Mesenchymal stem cell (in vitro differentiated cells and primary cell): ENCODE data around the gene NEU4.

Experiments
- DNase-seq: peaks from one replicate; pipeline ENCODE4 v3.0.0-alpha.2; 2013
- H2AFZ ChIP-seq: one replicate; pipeline ENCODE4 v1.6.1; 2013; ENCODE audit warnings: low read depth, mild to moderate bottlenecking, control low read depth, inconsistent platforms, low read length, moderate library complexity
- H2AK5ac ChIP-seq: 2 replicates; pipeline ENCODE4 v1.6.1; 2013; ENCODE audit warnings: low read length, moderate library complexity, mild to moderate bottlenecking, inconsistent platforms; ENCODE audit not compliant: severe bottlenecking
- H2BK120ac ChIP-seq: one replicate; pipeline ENCODE4 v1.6.1; 2013; ENCODE audit warnings: low read depth, mild to moderate bottlenecking, inconsistent platforms, low read length, moderate library complexity
- H2BK12ac ChIP-seq, 2 experiments: one replicate each; pipeline ENCODE4 v1.6.1; 2013; ENCODE audit warnings: inconsistent platforms in 2 of 2, low read length in 2 of 2, mild to moderate bottlenecking in 2 of 2, moderate library complexity in 2 of 2, control low read depth in 1 of 2
- H2BK15ac ChIP-seq: one replicate; pipeline ENCODE4 v1.6.1; 2013; ENCODE audit warnings: mild to moderate bottlenecking, low read depth, inconsistent platforms; ENCODE audit not compliant: poor library complexity, severe bottlenecking
- H2BK5ac ChIP-seq: 2 replicates; pipeline ENCODE4 v1.6.1; 2013; ENCODE audit warnings: low read depth, mild to moderate bottlenecking, low read length, control low read depth, inconsistent platforms; ENCODE audit not compliant: poor library complexity, severe bottlenecking
- H3K14ac ChIP-seq, 2 experiments: one replicate each; pipeline ENCODE4 v1.6.1; 2013; ENCODE audit warnings: inconsistent platforms in 2 of 2, low read length in 2 of 2, control low read depth in 1 of 2, mild to moderate bottlenecking in 1 of 2, moderate library complexity in 1 of 2
- H3K18ac ChIP-seq, 2 experiments: one replicate each; pipeline ENCODE4 v1.6.1; 2013; ENCODE audit warnings: inconsistent platforms in 2 of 2, low read length in 2 of 2, control low read depth in 1 of 2, low read depth in 1 of 2, mild to moderate bottlenecking in 1 of 2
- H3K23ac ChIP-seq, 2 experiments: one replicate each; pipeline ENCODE4 v1.6.1; 2013; ENCODE audit warnings: inconsistent platforms in 2 of 2, low read length in 2 of 2, mild to moderate bottlenecking in 2 of 2, moderate library complexity in 2 of 2, control low read depth in 1 of 2
- H3K27ac ChIP-seq: 2 replicates; pipeline ENCODE4 v1.5.1; 2013; ENCODE audit warnings: mild to moderate bottlenecking, moderate library complexity, low read length, control low read depth, inconsistent platforms; ENCODE audit not compliant: poor library complexity, severe bottlenecking
- H3K27me3 ChIP-seq, 2 experiments: 2 replicates each; pipeline versions ENCODE4 v1.6.1 to v1.7.0; 2013; ENCODE audit warnings: low read length in 2 of 2, mild to moderate bottlenecking in 2 of 2, moderate library complexity in 2 of 2, control low read depth in 1 of 2, inconsistent platforms in 1 of 2; ENCODE audit not compliant: control insufficient read depth in 1 of 2, insufficient read depth in 1 of 2
- H3K36me3 ChIP-seq, 2 experiments: 2 replicates each; pipeline versions ENCODE4 v1.6.1 to v1.7.0; 2013; ENCODE audit warnings: low read length in 2 of 2, control low read depth in 1 of 2, inconsistent platforms in 1 of 2, low read depth in 1 of 2, mild to moderate bottlenecking in 1 of 2; ENCODE audit not compliant: insufficient read depth in 2 of 2, control insufficient read depth in 1 of 2
- H3K4ac ChIP-seq, 2 experiments: one replicate each; pipeline ENCODE4 v1.6.1; 2013; ENCODE audit warnings: inconsistent platforms in 2 of 2, low read length in 2 of 2, mild to moderate bottlenecking in 2 of 2, moderate library complexity in 2 of 2, control low read depth in 1 of 2, low read depth in 1 of 2
- H3K4me1 ChIP-seq: 2 replicates; pipeline ENCODE4 v1.6.1; 2013; ENCODE audit warnings: low read depth, low read length, control low read depth; ENCODE audit not compliant: control insufficient read depth, insufficient read depth
- H3K4me2 ChIP-seq: 2 replicates; pipeline ENCODE4 v1.6.1; 2013; ENCODE audit warnings: low read length, mild to moderate bottlenecking, inconsistent platforms; ENCODE audit not compliant: poor library complexity, severe bottlenecking
- H3K4me3 ChIP-seq, 2 experiments: 2 replicates each; pipeline versions ENCODE4 v1.5.1 to v1.7.0; 2013; ENCODE audit warnings: low read length in 2 of 2, mild to moderate bottlenecking in 2 of 2, control low read depth in 1 of 2, low read depth in 1 of 2; ENCODE audit not compliant: insufficient read depth in 1 of 2
- H3K79me1 ChIP-seq: replicated peaks from 2 replicates; pipeline ENCODE4 v1.6.1; 2013; ENCODE audit warnings: mild to moderate bottlenecking, control low read depth, low read length, inconsistent platforms; ENCODE audit not compliant: poor library complexity, severe bottlenecking
- H3K9ac ChIP-seq: 2 replicates; pipeline ENCODE4 v1.7.0; 2013; ENCODE audit warnings: mild to moderate bottlenecking, low read length, moderate library complexity
- H3K9me3 ChIP-seq: 2 replicates; pipeline ENCODE4 v1.7.0; 2013; ENCODE audit warnings: mild to moderate bottlenecking, low read length; ENCODE audit not compliant: control insufficient read depth
- H4K8ac ChIP-seq: one replicate; pipeline ENCODE4 v1.6.1; 2013; ENCODE audit warnings: inconsistent platforms, mild to moderate bottlenecking, low read length, moderate library complexity
- H4K91ac ChIP-seq: one replicate; pipeline ENCODE4 v1.6.1; 2013; ENCODE audit warnings: mild to moderate bottlenecking, low read length, inconsistent platforms
- WGBS: methylation state at CpG from one replicate; pipeline ENCODE4 v1.1.7; 2013; ENCODE audit warnings: mixed read lengths; 5-methylcytosine and 5-hydroxymethylcytosine counted together

NEU4 gene

GRCh38 chr2:241855888-241856422 is 47.0 kb downstream of the NEU4 start:
- Histone ChIP-seq H3K4me3 (no peak overlapping the region), H3K9me3 (no peaks in the 10 kb centered on the region), H3K18ac (no peak overlapping the region), H3K4me2 (no peak overlapping the region), H3K27me3 (peaks cover 0 to 43% of the 10 kb centered on the region in 2 experiments), H2AFZ (no peak overlapping the region), H2AK5ac (no peak overlapping the region), H2BK5ac (no peak overlapping the region), H2BK15ac (no peak overlapping the region), H3K36me3 (no peaks in the 10 kb centered on the region), H4K8ac (no peak overlapping the region), H3K79me1 (no peaks in the 10 kb centered on the region), H3K4me1 (peaks cover 15% of the 10 kb centered on the region), H3K14ac (no peak overlapping the region), H2BK120ac (no peak overlapping the region), H3K23ac (no peak overlapping the region), H3K27ac (no peak overlapping the region), H3K4ac (no peak overlapping the region), H2BK12ac (no peak overlapping the region), H4K91ac (no peak overlapping the region), H3K9ac (no peak overlapping the region)
- DNase-seq: no peak
- 77% methylated on average over 20 of the region's 20 CpGs for WGBS

DNA sequence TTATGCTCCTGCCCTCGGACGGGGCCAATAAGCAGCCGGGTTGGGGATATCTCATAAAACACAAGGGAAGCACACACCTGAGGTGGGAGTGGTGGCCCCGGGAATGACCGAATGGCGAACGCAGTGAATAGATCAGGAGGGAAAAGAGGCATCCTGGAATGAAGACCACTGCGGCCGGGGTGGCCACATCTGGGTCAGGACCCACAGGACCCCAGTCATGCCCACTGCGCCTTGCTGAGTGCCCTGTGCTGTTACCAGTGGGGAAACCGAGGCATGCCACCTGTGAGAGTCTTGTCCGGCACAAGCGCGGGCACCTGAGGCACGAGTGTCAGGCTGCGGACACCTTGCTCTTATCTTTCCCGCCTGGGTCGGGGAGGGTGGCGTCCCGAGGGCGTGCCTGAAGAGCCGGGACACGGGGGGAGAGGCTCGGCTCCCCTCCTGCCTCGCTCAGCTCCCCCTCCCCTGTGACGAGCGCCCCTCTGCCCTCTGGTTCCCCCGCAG is 48.1 kb downstream of the NEU4 start:
- Histone ChIP-seq H2AK5ac (no peak overlapping the region), H2AFZ (no peak overlapping the region), H3K9me3 (no peaks in the 10 kb centered on the region), H3K4me3 (no peak overlapping the region), H3K9ac (no peak overlapping the region), H3K4me2 (no peak overlapping the region), H3K14ac (no peak overlapping the region), H2BK120ac (no peak overlapping the region), H4K8ac (no peak overlapping the region), H2BK5ac (no peak overlapping the region), H3K79me1 (no peaks in the 10 kb centered on the region), H2BK12ac (no peak overlapping the region), H3K23ac (no peak overlapping the region), H2BK15ac (no peak overlapping the region), H4K91ac (no peak overlapping the region), H3K27me3 (peaks cover 0 to 49% of the 10 kb centered on the region in 2 experiments), H3K4ac (no peak overlapping the region), H3K36me3 (no peaks in the 10 kb centered on the region), H3K18ac (no peak overlapping the region), H3K4me1 (peaks cover 13% of the 10 kb centered on the region), H3K27ac (no peak overlapping the region)
- 87% methylated on average over 27 of the region's 28 CpGs for WGBS
- no peak for DNase-seq

DNA sequence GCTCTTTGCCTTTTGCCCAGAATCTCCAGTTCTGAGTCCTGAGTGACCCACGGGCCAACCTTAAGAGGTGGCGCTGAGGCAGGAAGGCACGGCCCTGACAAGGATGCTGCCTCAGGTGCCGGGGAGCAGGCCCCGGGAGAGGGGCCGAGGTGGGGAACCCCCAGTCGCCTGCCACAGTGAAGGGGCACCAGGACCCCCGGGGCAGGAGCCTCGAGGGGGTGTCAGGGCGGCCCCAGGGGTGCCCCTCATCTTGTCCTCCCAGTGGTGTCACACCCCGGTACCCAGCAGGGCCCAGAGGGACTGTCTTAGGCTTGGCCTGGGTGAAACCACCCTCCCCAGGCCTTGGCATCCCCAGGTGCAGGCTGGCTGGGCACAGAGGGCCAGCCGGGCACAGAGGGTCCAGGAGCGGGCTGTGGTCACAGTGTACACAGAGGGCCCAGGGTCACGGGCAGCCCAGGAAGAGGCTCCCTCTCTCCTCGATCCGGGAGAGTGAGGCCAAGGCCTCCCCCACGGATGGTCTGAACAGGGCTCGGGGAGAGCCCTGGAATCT is 48.7 kb downstream of the NEU4 start:
- DNase-seq: no peak
- H3K4me3 ChIP-seq: no peak overlapping the region
- peaks cover 13% of the 10 kb centered on the region for H3K4me1 ChIP-seq
- H4K8ac ChIP-seq: no peak overlapping the region
- no peak overlapping the region for H2BK12ac ChIP-seq
- no peak overlapping the region for H4K91ac ChIP-seq
- no peak overlapping the region for H3K4me2 ChIP-seq
- H2BK15ac ChIP-seq: no peak overlapping the region
- H3K27me3 ChIP-seq: peaks cover 0 to 49% of the 10 kb centered on the region in 2 experiments
- H3K4ac ChIP-seq: no peak overlapping the region
- H3K9me3 ChIP-seq: no peaks in the 10 kb centered on the region
- H2AK5ac ChIP-seq: no peak overlapping the region
- 87% methylated on average over 18 of the region's 18 CpGs for WGBS
- no peak overlapping the region for H3K23ac ChIP-seq
- H2AFZ ChIP-seq: no peak overlapping the region
- H2BK120ac ChIP-seq: no peak overlapping the region
- no peaks in the 10 kb centered on the region for H3K36me3 ChIP-seq
- no peak overlapping the region for H3K27ac ChIP-seq
- no peak overlapping the region for H2BK5ac ChIP-seq
- H3K9ac ChIP-seq: no peak overlapping the region
- H3K79me1 ChIP-seq: no peaks in the 10 kb centered on the region
- H3K14ac ChIP-seq: no peak overlapping the region
- no peak overlapping the region for H3K18ac ChIP-seq

GRCh38 chr2:241858206-241859016 is 49.4 kb downstream of the NEU4 start, which contains the start of gene PDCD1:
PDCD1 (minus strand) TSS chr2:241858894; CDS start chr2:241858838, 56 bp downstream.
- Histone ChIP-seq H2BK120ac (no peak within 1 kb of the TSS), H3K9me3 (no peaks in the 10 kb centered on the region), H2BK5ac (no peak within 1 kb of the TSS), H3K23ac (no peak within 1 kb of the TSS), H3K14ac (no peak within 1 kb of the TSS), H2AK5ac (no peak within 1 kb of the TSS), H3K79me1 (no peaks in the 10 kb centered on the region), H3K4me2 (no peak within 1 kb of the TSS), H4K8ac (no peak within 1 kb of the TSS), H2BK15ac (no peak within 1 kb of the TSS), H3K4me1 (peaks cover 10% of the 10 kb centered on the region), H3K18ac (no peak within 1 kb of the TSS), H4K91ac (no peak within 1 kb of the TSS), H2AFZ (no peak within 1 kb of the TSS), H2BK12ac (no peak within 1 kb of the TSS), H3K4me3 (peak within 1 kb of the TSS in 1 of 2 experiments; percentile 66), H3K4ac (no peak within 1 kb of the TSS), H3K36me3 (no peaks in the 10 kb centered on the region), H3K9ac (peak within 1 kb of the TSS; percentile 75), H3K27me3 (peaks cover 4 to 52% of the 10 kb centered on the region in 2 experiments), H3K27ac (no peak within 1 kb of the TSS)
- no peak for DNase-seq
- 80% methylated on average over 20 of the region's 28 CpGs for WGBS
